Fibroblast of the aortic adventitia (primary cell): ENCODE data around the gene MIEF1. TPM values are rescaled to one million over a fixed set of nuclear protein-coding genes. Genes with fewer than 3 reads are reported as not detected.
A peak's percentile ranks its signal among the peaks of the same experiment; 100 is the strongest.

ENCODE experiments used
- DNase-seq: peaks from one replicate; pipeline ENCODE4 v3.0.0-alpha.2; 2010; ENCODE audit warnings: low read depth
- H3K4me3 ChIP-seq: 2 replicates; pipeline ENCODE4 v1.5.1; 2011; ENCODE audit warnings: low read depth, mild to moderate bottlenecking, control low read depth, low read length, moderate library complexity
- total RNA-seq: library from RNA; depleted of rRNA; stranded (reverse); fragments of >200 nt; gene quantifications from 2 replicates; pipeline ENCODE4 v1.2.3, GENCODE V29; 2012; ENCODE audit warnings: low replicate concordance
- TF ChIP-seq, protein P1 (sequence below): IDR thresholded peaks from 2 replicates; pipeline ENCODE4 v1.5.1; 2011; ENCODE audit warnings: mild to moderate bottlenecking, low read length, control low read depth, inconsistent platforms; ENCODE audit not compliant: insufficient read depth

MIEF1 gene
- total RNA-seq, 1 donor, result 27.7 TPM

DNA sequence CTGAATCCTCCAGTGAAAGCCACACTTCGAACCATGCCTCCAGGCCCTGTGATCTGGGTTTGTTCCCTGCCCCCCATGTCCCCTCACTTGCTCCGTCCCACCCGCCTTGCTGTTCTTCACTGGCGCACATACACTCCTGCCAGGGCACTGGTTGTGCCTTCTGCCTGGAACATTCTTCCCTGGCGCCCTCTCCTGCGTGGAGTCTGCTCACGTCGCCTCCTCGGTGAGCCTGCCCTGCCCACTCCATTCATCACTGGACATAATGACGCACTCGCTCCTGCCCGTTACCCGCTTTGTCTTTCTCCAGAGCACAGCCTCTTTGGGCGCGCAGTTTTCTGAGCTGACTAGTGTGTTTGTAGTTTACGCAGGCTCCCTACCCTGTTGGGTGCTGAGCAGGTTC, 21.0 kb upstream of the MIEF1 start:
- H3K4me3 ChIP-seq, result no peak overlapping the region
- DNase-seq, result no peak
- TF ChIP-seq, protein P1, sequence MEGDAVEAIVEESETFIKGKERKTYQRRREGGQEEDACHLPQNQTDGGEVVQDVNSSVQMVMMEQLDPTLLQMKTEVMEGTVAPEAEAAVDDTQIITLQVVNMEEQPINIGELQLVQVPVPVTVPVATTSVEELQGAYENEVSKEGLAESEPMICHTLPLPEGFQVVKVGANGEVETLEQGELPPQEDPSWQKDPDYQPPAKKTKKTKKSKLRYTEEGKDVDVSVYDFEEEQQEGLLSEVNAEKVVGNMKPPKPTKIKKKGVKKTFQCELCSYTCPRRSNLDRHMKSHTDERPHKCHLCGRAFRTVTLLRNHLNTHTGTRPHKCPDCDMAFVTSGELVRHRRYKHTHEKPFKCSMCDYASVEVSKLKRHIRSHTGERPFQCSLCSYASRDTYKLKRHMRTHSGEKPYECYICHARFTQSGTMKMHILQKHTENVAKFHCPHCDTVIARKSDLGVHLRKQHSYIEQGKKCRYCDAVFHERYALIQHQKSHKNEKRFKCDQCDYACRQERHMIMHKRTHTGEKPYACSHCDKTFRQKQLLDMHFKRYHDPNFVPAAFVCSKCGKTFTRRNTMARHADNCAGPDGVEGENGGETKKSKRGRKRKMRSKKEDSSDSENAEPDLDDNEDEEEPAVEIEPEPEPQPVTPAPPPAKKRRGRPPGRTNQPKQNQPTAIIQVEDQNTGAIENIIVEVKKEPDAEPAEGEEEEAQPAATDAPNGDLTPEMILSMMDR, result no peak

DNA sequence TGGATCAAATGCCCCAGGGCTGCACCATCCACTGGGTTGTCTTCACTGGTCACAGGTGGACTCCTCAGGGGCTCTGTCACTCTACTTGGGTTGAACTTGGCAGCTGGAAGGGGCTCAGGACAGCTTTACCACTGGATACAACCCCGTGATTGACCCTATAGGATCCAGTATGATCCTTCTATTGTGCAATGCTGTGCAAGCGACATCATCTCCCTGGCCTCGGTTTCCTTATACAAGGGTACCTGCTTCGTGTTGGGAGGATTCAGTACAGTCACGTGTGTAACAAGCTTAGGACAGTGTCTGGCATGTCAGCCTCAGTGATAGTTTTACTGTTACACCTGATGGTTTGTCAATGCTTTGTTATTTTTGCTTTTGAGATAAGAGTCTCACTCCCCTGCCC, 20.5 kb upstream of the MIEF1 start:
- TF ChIP-seq, protein P1, result no peak
- DNase-seq, result no peak
- H3K4me3 ChIP-seq, result no peak overlapping the region

DNA sequence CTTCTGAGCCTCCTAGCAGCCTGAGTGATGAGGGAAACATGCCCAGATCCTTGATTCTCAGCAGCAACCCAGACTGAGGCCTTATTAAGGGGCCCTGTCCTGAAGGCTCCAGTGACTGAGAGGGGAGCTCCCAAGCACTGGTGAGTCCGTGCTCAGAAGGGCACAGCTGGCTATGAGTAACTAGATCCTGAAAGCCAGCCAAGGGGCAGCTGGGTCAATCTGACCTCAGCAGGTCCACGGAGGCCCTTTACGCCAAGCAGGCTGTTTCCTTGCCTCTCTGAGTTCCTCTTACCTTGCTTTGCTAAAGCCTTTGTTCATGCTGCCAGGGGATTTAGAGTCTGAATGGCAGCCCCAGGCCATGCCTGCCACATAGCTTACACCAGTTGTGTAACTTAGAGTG, 19.3 kb upstream of the MIEF1 start:
- DNase-seq, result no peak
- TF ChIP-seq, protein P1, result no peak
- no peak overlapping the region for H3K4me3 ChIP-seq

DNA sequence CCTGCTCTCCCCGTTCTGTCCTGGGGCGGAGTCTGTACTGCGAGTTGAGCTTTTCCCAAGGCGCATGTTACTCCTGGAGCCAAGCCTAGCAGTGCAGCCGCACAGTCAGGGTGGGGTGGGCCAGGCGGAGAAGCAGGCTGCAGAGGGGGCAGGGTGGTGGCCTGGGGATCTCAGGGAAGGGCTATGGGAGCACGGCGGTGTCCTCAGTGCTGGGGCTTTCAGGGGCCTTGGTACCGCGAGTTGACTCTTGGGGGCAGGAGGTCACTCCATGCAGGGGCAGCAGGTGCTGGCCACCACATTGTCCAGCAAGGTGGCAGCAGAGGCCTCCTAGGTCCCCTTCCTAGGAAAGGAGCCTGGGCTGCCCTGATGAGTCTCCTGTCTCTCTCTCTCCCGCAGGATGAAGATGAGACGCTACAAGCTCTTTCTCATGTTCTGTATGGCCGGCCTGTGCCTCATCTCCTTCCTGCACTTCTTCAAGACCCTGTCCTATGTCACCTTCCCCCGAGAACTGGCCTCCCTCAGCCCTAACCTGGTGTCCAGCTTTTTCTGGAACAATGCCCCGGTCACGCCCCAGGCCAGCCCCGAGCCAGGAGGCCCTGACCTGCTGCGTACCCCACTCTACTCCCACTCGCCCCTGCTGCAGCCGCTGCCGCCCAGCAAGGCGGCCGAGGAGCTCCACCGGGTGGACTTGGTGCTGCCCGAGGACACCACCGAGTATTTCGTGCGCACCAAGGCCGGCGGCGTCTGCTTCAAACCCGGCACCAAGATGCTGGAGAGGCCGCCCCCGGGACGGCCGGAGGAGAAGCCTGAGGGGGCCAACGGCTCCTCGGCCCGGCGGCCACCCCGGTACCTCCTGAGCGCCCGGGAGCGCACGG, 14.9 kb upstream of the MIEF1 start:
- DNase-seq, result peak; percentile 44

DNA sequence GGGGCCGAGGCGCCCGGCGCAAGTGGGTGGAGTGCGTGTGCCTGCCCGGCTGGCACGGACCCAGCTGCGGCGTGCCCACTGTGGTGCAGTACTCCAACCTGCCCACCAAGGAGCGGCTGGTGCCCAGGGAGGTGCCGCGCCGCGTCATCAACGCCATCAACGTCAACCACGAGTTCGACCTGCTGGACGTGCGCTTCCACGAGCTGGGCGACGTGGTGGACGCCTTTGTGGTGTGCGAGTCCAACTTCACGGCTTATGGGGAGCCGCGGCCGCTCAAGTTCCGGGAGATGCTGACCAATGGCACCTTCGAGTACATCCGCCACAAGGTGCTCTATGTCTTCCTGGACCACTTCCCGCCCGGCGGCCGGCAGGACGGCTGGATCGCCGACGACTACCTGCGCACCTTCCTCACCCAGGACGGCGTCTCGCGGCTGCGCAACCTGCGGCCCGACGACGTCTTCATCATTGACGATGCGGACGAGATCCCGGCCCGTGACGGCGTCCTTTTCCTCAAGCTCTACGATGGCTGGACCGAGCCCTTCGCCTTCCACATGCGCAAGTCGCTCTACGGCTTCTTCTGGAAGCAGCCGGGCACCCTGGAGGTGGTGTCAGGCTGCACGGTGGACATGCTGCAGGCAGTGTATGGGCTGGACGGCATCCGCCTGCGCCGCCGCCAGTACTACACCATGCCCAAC, 14.1 kb upstream of the MIEF1 start:
- H3K4me3 ChIP-seq, result no peak overlapping the region
- DNase-seq, result no peak
- TF ChIP-seq, protein P1, result no peak

More for the DNA sequence above, 14.9 kb upstream of the MIEF1 start:
- no peak overlapping the region for H3K4me3 ChIP-seq
- TF ChIP-seq, protein P1, result peak; percentile 14

DNA sequence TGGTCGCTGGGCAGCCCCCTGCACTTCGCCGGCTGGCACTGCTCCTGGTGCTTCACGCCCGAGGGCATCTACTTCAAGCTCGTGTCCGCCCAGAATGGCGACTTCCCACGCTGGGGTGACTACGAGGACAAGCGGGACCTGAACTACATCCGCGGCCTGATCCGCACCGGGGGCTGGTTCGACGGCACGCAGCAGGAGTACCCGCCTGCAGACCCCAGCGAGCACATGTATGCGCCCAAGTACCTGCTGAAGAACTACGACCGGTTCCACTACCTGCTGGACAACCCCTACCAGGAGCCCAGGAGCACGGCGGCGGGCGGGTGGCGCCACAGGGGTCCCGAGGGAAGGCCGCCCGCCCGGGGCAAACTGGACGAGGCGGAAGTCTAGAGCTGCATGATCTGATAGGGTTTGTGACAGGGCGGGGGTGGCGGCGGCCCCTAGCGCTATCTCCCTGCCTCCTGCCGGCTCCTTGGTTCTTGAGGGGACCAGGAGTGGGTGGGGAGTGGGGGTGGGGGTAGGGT, 13.5 kb upstream of the MIEF1 start:
- TF ChIP-seq, protein P1, result no peak
- DNase-seq, result no peak
- no peak overlapping the region for H3K4me3 ChIP-seq
